T-helper 1 cell treated with Interleukin-12 subunit alpha and Interleukin-12 subunit beta and Interleukin-4 antibody, amounts not matched to agents 30 μg/mL and 1 μg/mL, for 36 hours (primary cell): Measurements from ENCODE around the gene CERS3.

Experiments used
- H3K27ac Mint-ChIP-seq: one replicate; pipeline ENCODE4 v1.8.0; 2021; ENCODE audit warnings: mild to moderate bottlenecking, mixed read lengths
- H3K27me3 Mint-ChIP-seq: one replicate; pipeline ENCODE4 v1.8.0; 2021; ENCODE audit warnings: low read depth, mixed read lengths
- H3K36me3 Mint-ChIP-seq: one replicate; pipeline ENCODE4 v1.8.0; 2021; ENCODE audit warnings: low read depth, mixed read lengths
- H3K4me1 Mint-ChIP-seq: one replicate; pipeline ENCODE4 v1.8.0; 2021; ENCODE audit warnings: low read depth, mixed read lengths
- H3K4me3 Mint-ChIP-seq: one replicate; pipeline ENCODE4 v1.8.0; 2021; ENCODE audit warnings: mild to moderate bottlenecking, moderate library complexity, mixed read lengths
- H3K9me3 Mint-ChIP-seq: one replicate; pipeline ENCODE4 v1.8.0; 2021; ENCODE audit warnings: mixed read lengths

CERS3 gene

GRCh38 chr15:100544946-100545345 lies 16.2 kb upstream of the CERS3 start:
- Mint-ChIP-seq H3K9me3 (no peaks in the 10 kb centered on the region), H3K4me1 (no peaks in the 10 kb centered on the region), H3K27ac (no peak overlapping the region), H3K36me3 (no peaks in the 10 kb centered on the region), H3K4me3 (no peak overlapping the region), H3K27me3 (peaks cover 4% of the 10 kb centered on the region)

GRCh38 chr15:100544338-100544841 lies 15.6 kb upstream of the CERS3 start:
- Mint-ChIP-seq H3K4me3 (no peak overlapping the region), H3K4me1 (no peaks in the 10 kb centered on the region), H3K36me3 (no peaks in the 10 kb centered on the region), H3K27ac (no peak overlapping the region), H3K9me3 (peaks cover under 1% of the 10 kb centered on the region), H3K27me3 (peaks cover 4% of the 10 kb centered on the region)

GRCh38 chr15:100542290-100542689 lies 13.5 kb upstream of the CERS3 start:
- Mint-ChIP-seq H3K4me1 (no peaks in the 10 kb centered on the region), H3K9me3 (peaks cover 13% of the 10 kb centered on the region), H3K27me3 (peaks cover 4% of the 10 kb centered on the region), H3K36me3 (peaks cover 3% of the 10 kb centered on the region), H3K27ac (no peak overlapping the region), H3K4me3 (no peak overlapping the region)

- Mint-ChIP-seq H3K27ac (no peak overlapping the region), H3K4me3 (no peak overlapping the region), H3K9me3 (peaks cover 14% of the 10 kb centered on the region), H3K36me3 (peaks cover 7% of the 10 kb centered on the region), H3K4me1 (no peaks in the 10 kb centered on the region), H3K27me3 (no peaks in the 10 kb centered on the region)
These were observed 8.6 kb upstream of the CERS3 start for GRCh38 chr15:100537331-100537730.

GRCh38 chr15:100536733-100537132 lies 8.0 kb upstream of the CERS3 start:
- Mint-ChIP-seq H3K36me3 (peaks cover 7% of the 10 kb centered on the region), H3K27ac (no peak overlapping the region), H3K4me3 (no peak overlapping the region), H3K4me1 (no peaks in the 10 kb centered on the region), H3K27me3 (no peaks in the 10 kb centered on the region), H3K9me3 (peaks cover 14% of the 10 kb centered on the region)

GRCh38 chr15:100533886-100534285 lies 5.1 kb upstream of the CERS3 start:
- Mint-ChIP-seq H3K36me3 (peaks cover 7% of the 10 kb centered on the region), H3K9me3 (peaks cover 9% of the 10 kb centered on the region), H3K4me1 (peaks cover 9% of the 10 kb centered on the region), H3K27ac (no peak overlapping the region), H3K27me3 (no peaks in the 10 kb centered on the region), H3K4me3 (no peak overlapping the region)

GRCh38 chr15:100531823-100532327 lies 3.1 kb upstream of the CERS3 start:
- no peaks in the 10 kb centered on the region for H3K9me3 Mint-ChIP-seq
- no peaks in the 10 kb centered on the region for H3K27me3 Mint-ChIP-seq
- peaks cover 9% of the 10 kb centered on the region for H3K4me1 Mint-ChIP-seq
- H3K36me3 Mint-ChIP-seq, result no peaks in the 10 kb centered on the region
- no peak overlapping the region for H3K27ac Mint-ChIP-seq
- H3K4me3 Mint-ChIP-seq, result no peak overlapping the region

- Mint-ChIP-seq H3K4me3 (no peak overlapping the region), H3K9me3 (no peaks in the 10 kb centered on the region), H3K27ac (no peak overlapping the region), H3K27me3 (no peaks in the 10 kb centered on the region), H3K4me1 (peaks cover 9% of the 10 kb centered on the region), H3K36me3 (no peaks in the 10 kb centered on the region)
These were observed 2.5 kb upstream of the CERS3 start for GRCh38 chr15:100531204-100531603.

GRCh38 chr15:100529556-100529955 lies 806 bp upstream of the CERS3 start:
- no peaks in the 10 kb centered on the region for H3K9me3 Mint-ChIP-seq
- H3K4me1 Mint-ChIP-seq, result peaks cover 9% of the 10 kb centered on the region
- H3K4me3 Mint-ChIP-seq, result no peak overlapping the region
- H3K27me3 Mint-ChIP-seq, result peaks cover 4% of the 10 kb centered on the region
- no peak overlapping the region for H3K27ac Mint-ChIP-seq
- no peaks in the 10 kb centered on the region for H3K36me3 Mint-ChIP-seq

- no peak overlapping the region for H3K4me3 Mint-ChIP-seq
- peaks cover 9% of the 10 kb centered on the region for H3K9me3 Mint-ChIP-seq
- peaks cover 6% of the 10 kb centered on the region for H3K36me3 Mint-ChIP-seq
- peaks cover 4% of the 10 kb centered on the region for H3K27me3 Mint-ChIP-seq
- H3K4me1 Mint-ChIP-seq, result peaks cover 12% of the 10 kb centered on the region
- no peak overlapping the region for H3K27ac Mint-ChIP-seq
These were observed 2.7 kb downstream of the CERS3 start for GRCh38 chr15:100526027-100526481.

GRCh38 chr15:100525436-100525835 lies 3.3 kb downstream of the CERS3 start:
- peaks cover 4% of the 10 kb centered on the region for H3K27me3 Mint-ChIP-seq

GRCh38 chr15:100524326-100524725 lies 4.4 kb downstream of the CERS3 start:
- Mint-ChIP-seq H3K27me3 (peaks cover 4% of the 10 kb centered on the region), H3K4me3 (no peak overlapping the region), H3K9me3 (peaks cover 9% of the 10 kb centered on the region), H3K27ac (no peak overlapping the region), H3K36me3 (peaks cover 6% of the 10 kb centered on the region), H3K4me1 (peaks cover 15% of the 10 kb centered on the region)

More at GRCh38 chr15:100525436-100525835, 3.3 kb downstream of the CERS3 start:
- Mint-ChIP-seq H3K9me3 (peaks cover 9% of the 10 kb centered on the region), H3K27ac (no peak overlapping the region), H3K36me3 (peaks cover 6% of the 10 kb centered on the region), H3K4me1 (peaks cover 17% of the 10 kb centered on the region), H3K4me3 (no peak overlapping the region)

GRCh38 chr15:100521907-100522306 lies 6.8 kb downstream of the CERS3 start:
- Mint-ChIP-seq H3K27me3 (peaks cover 4% of the 10 kb centered on the region), H3K4me1 (peaks cover 16% of the 10 kb centered on the region)

GRCh38 chr15:100520132-100520921 lies 8.4 kb downstream of the CERS3 start:
- peaks cover 19% of the 10 kb centered on the region for H3K4me1 Mint-ChIP-seq
- peaks cover 8% of the 10 kb centered on the region for H3K36me3 Mint-ChIP-seq
- H3K27ac Mint-ChIP-seq, result peak overlapping the region; percentile 59
- H3K27me3 Mint-ChIP-seq, result peaks cover 4% of the 10 kb centered on the region
- peak overlapping the region; percentile 46 for H3K4me3 Mint-ChIP-seq
- H3K9me3 Mint-ChIP-seq, result peaks cover 9% of the 10 kb centered on the region

More at GRCh38 chr15:100521907-100522306, 6.8 kb downstream of the CERS3 start:
- Mint-ChIP-seq H3K9me3 (peaks cover 9% of the 10 kb centered on the region), H3K27ac (no peak overlapping the region), H3K4me3 (no peak overlapping the region), H3K36me3 (peaks cover 8% of the 10 kb centered on the region)

- Mint-ChIP-seq H3K36me3 (peaks cover 3% of the 10 kb centered on the region), H3K27me3 (peaks cover 4% of the 10 kb centered on the region), H3K9me3 (peaks cover 4% of the 10 kb centered on the region), H3K4me1 (peaks cover 20% of the 10 kb centered on the region), H3K4me3 (no peak overlapping the region), H3K27ac (no peak overlapping the region)
These were observed 10.9 kb downstream of the CERS3 start for GRCh38 chr15:100517846-100518245.
